Stimulated activated naive CD8-positive, alpha-beta T cell treated with anti-CD3 and anti-CD28 coated beads, Interleukin-15, Interleukin-2, amounts not matched to agents 100 U/mL and 50 U/mL, for 24 hours (primary cell): ENCODE results near the gene TERB1.

ENCODE experiments used
- ATAC-seq: fragments of 150-1000 bp; cut with Tn5 transposase; one replicate; pipeline ENCODE4 v1.10.0; 2021
- DNase-seq: peaks from one replicate; pipeline ENCODE4 v3.0.0; 2021

Gene TERB1

GRCh38 chr16:66746048-66746447 lies 55.3 kb downstream of the TERB1 start:
- DNase-seq (no peak), ATAC-seq (no peak)

GRCh38 chr16:66741950-66742808 lies 59.2 kb downstream of the TERB1 start:
- ATAC-seq = no peak

DNA sequence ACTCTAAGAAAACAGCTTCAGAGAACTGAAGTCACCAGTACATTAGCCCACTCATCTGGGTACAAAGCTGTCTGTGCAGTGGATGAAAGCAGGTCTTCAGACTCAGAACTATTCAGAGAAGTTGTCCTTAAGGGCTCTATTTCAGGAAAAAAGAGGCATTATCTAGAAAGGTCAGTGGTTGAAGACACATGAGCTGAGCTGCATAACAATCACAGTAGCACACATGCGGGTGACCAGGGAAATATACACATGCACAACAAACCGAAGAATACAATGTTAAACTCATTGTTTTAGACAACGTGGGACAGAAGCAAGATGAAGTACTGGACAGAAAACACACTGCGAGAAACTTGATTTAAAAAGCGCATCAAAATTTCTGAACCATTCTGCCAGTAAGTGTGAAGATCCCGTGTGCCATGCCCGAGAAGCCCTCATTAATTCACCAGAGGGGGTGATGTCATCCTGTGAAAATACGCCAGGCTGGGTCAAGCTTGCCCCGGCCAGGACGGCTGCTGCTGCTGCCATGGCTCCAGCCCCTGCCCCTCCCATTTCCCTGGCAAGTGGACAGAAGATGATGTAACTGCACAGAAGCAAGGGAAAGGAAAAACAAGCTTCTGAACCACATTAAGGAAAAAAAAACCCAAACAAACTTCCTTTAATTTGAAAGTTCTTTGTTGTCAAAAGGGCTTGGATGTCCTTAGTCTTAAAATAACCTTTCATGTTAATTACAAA lies 60.0 kb downstream of the TERB1 start:
- DNase-seq (no peak), ATAC-seq (no peak)

More at GRCh38 chr16:66741950-66742808, 59.2 kb downstream of the TERB1 start:
- no peak for DNase-seq

DNA sequence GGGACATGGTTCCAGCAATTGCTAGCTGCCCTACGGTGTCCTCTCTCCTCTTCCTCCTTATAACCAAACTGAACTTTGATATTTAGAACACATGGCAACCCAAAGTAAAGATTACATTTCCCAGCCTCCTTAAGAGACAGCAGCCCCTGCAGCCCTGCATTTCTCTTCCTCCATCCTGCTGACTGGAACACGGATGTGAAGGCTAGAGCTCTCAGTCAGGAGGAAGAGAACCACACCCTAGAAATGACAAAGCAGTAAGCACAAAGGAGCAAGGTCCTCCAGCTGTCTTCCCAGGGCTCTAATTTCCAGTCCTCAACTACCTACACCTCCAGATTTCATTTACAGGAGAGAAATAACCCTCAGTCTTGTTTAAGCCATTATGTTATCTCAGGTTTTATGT lies 60.9 kb downstream of the TERB1 start:
- DNase-seq = no peak

GRCh38 chr16:66740010-66740409 lies 61.4 kb downstream of the TERB1 start:
- ATAC-seq (peak; percentile 52), DNase-seq (peak; percentile 29)

More for the DNA sequence above, 60.9 kb downstream of the TERB1 start:
- no peak for ATAC-seq

- peak; percentile 18 for DNase-seq
- ATAC-seq = no peak
Measured at GRCh38 chr16:66735891-66736290, 65.5 kb downstream of the TERB1 start.

DNA sequence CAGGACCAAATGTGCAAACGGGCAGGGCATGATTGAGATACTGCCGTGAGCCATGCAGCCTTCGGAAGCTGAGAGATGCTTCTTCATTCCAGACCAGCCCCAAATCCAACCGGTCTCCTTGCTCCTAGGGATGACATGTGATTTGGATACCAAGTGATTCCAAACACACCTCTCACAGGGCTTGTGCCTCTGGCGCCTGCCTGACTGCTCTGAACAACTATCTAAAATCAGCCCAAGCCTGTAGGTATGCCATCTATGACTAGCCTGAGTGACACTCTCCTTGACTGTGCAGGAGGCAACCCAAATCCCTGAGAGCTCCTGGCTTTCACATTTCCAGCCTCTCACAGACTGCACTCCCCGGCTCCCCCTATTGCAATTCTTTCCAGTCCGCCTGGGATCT lies 70.3 kb downstream of the TERB1 start:
- no peak for DNase-seq
- no peak for ATAC-seq

DNA sequence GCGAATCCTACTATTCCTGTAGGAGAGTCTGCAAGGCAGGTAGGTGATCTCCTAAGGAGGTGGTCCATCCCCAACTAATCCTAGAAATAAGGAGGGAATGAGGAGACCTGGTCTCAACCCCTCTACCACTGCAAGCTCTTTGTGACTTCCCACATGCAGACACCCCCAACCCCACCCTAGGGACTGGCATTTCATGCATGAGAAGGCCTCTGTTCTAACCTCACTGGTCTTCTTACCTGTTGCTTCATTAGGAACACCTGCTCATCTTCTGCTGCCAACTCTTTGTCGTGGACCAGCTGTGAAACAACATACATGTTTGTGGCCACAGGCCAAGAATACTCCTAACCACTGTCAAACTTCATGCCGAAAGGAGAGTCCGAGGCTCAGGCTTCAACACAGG lies 72.6 kb downstream of the TERB1 start:
- DNase-seq (no peak), ATAC-seq (no peak)

- DNase-seq (no peak), ATAC-seq (peak; percentile 73)
Measured at GRCh38 chr16:66728117-66728787, 73.1 kb downstream of the TERB1 start.

- ATAC-seq = no peak
- DNase-seq = no peak
Measured at GRCh38 chr16:66720766-66721165, 80.6 kb downstream of the TERB1 start.

GRCh38 chr16:66719246-66719645 lies 82.1 kb downstream of the TERB1 start:
- DNase-seq (no peak), ATAC-seq (no peak)

DNA sequence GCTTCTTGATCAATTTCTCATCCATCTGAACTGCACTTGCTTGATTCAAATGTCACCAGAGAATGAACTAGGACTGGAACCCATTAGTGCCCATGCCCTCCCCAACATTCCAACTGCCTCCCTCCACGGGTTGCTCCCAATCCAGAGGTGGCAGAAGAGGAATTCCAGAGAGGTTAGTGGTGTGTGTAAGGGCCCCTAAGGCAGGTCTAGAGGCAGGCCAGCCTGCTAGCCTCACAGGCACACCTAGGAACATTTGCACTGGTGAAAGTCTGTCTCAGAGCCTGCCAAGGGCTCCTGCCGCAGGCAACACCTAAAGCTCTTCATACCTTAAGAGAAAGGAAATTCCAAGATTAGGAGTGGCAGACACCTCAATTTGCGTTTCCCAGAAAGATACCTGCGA lies 83.6 kb downstream of the TERB1 start:
- ATAC-seq = no peak
- no peak for DNase-seq

DNA sequence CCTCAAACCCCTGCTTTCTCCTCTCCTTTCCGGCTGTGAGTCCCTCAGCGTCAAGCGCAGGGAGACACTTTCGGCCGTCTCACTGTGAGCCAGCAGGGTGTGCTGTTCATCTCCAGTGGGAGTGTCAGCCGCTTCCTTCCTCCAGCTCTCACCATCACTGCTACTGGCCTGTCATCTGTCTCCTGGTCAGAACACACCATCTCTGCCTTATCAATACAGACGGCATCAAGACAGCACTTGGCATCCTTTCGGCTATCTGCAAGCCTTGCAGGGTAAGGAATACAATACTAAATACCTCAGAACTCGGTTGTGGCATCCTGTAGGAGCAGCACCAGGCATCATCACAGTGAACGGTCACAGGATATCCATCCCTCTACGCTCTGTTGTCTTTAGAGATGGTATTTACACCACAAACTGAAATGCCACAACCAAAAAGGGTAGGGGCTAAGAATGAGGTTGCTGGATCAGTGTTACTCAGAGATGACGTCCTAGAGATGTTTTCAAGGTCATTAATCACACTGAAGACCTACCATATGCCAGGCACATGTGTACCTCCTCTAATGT lies 84.2 kb downstream of the TERB1 start:
- peak; percentile 11 for DNase-seq
- ATAC-seq = peak; percentile 32

GRCh38 chr16:66714654-66715307 lies 86.6 kb downstream of the TERB1 start:
- no peak for DNase-seq

GRCh38 chr16:66714062-66714461 lies 87.3 kb downstream of the TERB1 start:
- DNase-seq = no peak
- ATAC-seq = no peak

More at GRCh38 chr16:66714654-66715307, 86.6 kb downstream of the TERB1 start:
- no peak for ATAC-seq

DNA sequence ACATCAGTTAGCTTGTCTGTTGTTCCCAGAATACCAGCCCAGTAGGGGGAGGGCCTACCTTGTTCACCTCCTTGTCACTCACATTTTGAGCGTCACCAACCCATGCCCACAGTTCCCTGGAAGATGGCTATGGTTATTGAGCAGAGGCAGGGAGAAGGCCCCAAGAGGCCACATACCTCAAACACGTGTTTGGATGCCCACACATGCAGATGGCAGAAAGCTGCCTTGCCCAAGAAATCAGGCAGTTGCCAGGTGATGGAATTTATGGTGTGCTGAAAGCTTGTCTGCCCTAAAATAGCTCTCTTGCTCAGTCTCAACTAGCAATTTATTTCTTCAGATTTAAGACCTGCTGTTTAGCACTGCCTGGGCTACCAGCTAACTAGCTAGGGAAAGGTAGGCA lies 88.3 kb downstream of the TERB1 start:
- ATAC-seq (no peak), DNase-seq (no peak)

DNA sequence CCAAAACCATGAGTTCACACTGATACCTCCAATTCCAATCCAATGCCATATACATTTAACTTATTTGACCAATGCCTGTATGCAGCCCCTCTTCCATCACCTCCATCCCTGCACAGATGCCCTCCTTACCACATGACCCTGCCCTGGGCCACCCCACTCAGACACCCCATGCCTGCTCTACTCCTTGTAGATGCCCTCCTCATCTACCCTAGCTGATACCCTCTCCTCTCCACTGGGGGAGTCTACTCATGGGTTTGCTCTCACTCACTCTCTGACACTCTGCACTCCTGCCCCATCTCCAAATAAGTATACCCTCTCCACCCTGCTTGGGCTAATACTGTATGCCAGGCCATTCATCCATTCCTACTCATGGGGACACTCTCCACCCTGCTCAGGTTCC lies 88.9 kb downstream of the TERB1 start:
- ATAC-seq (peak; percentile 47), DNase-seq (no peak)

GRCh38 chr16:66711581-66711980 lies 89.8 kb downstream of the TERB1 start:
- ATAC-seq = no peak

GRCh38 chr16:66706506-66706880 lies 94.9 kb downstream of the TERB1 start:
- ATAC-seq = no peak
- no peak for DNase-seq

More at GRCh38 chr16:66711581-66711980, 89.8 kb downstream of the TERB1 start:
- no peak for DNase-seq

- no peak for DNase-seq
- ATAC-seq = no peak
Measured at GRCh38 chr16:66705790-66706505, 95.4 kb downstream of the TERB1 start.
